GM21526 (cell line): ENCODE measurements around the gene ORC6.

ENCODE experiments used
- ATAC-seq: cut with Tn5 transposase; IDR thresholded peaks from one replicate; pipeline ENCODE4 v1.9.1; 2021; ENCODE audit warnings: moderate library complexity; ENCODE audit not compliant: unreplicated experiment, low FRiP score

Gene ORC6

DNA sequence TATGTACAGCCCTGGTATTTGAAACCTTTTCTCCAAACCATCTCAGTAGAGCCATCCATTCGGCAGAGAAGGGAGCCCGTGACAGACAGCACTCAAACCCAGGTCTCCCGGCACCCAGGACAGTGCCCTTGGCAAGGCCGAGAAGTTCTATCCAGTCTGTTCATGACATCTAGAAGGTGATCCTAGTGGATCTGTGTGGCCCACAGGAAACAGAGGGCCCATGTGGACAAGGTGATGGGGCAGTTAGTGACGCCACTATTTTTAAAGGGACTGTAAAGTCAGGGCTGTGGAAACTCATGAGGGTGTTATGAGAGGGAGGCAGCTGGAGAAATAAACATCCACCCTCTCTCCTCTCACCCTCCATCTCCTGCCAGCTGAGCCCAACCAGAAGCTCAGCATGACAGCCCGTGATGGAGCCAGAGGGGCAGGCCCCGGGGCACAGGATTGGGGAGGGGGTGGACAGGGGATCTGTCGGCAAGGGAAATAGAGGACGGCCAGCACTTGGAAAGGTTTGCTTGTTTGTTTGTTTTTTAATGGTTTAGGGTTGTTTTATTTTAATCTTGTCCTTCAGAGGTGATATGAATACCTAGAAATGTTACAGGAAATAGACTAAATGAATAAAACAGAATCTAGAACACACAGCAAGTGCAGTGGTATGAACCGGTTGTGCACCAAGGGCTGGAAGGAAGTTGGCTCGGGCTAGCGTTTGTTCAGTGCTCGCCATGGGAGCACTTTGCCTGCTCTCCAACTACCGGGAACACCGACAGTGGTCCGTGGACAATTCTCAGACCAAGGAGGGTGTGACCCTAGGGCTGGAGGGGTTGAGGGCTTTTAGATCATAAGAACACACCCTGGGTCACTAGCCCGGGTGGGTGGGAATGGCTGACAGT lies 41.6 kb downstream of the ORC6 start:
- ATAC-seq, result no peak

DNA sequence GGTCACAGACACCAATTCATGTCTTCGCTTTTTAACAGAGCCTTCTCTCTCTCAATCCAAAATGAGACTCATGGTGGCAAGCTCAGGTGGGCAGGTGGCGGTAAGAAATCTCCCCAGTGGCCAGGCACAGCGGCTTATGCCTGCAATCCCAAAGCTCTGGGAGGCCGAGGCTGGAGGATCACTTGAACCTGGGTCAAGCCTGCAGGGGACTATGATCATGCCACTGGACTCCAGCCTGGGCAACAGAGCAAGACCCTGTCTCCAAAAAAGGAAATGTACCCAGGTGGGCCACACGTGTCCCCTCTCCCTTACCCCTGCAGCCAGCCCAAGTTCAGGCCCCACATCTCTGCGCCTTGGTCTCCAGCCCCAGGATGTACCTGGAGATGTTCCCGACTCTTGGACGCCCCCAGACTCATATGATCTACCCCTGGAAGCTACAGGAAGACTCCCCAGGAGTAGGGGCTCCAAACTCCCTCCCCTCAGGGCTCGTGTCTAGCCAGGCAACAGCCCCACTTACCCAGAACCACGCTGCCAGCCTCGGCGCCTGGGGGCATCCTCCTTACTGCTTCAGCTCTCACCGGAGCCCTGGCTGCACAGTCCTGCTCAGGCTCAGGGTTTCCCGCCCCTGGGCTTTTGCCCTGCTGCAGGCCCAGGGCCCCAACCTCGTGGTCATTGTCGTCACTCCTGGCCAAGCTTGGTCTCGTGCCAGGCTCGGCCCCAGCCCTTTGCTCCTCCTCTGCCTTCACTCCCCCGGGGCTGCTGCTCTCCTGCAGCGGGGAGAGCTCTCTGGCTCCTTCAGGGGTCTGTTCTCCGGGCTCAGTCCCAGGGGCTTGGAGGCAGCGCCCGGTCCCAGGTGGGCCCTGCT lies 42.5 kb downstream of the ORC6 start:
- ATAC-seq, result no peak

DNA sequence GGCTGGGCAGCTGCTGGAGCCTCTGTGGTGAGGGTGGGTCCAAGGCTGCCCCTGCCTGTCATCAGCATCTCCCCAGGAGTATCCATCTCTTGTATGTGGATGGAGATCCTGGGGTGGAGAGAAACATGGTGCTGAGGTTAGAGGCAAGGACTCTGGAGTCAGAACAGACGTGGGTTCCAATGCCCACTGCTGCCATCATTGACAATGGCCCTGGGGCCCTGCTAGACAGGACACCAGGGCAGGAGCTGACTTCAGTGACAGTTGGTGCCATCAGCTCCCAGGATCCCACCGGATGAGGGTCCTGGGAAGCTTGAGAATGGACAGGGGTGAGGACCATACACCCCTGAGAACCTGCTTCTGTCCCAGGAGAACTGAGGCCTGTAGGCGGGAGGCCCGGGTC lies 43.1 kb downstream of the ORC6 start:
- no peak for ATAC-seq

DNA sequence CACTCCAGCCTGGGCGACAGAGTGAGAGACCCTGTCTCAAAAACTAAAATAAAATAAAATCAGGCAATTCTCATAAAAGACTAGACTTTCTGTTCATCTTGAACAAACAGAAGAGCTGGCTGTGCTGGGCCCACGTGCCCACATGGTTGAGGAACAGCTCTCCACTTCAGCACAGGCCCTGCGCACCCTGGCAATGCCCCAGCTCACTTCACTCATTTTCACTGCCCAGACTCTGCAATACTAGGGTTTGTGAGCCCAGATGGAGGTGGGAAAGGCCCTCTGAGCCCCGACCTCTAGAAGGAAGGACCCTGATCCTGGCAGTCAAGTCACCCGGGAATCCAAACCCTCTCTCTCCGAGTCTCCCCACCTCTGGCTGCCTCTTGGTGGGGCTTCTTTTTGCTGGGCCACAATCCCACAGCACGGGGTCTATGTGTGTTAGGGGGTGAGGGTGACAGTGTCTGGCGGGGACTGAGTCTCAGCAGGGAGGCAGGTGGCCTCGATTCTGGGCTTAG lies 43.9 kb downstream of the ORC6 start:
- no peak for ATAC-seq

DNA sequence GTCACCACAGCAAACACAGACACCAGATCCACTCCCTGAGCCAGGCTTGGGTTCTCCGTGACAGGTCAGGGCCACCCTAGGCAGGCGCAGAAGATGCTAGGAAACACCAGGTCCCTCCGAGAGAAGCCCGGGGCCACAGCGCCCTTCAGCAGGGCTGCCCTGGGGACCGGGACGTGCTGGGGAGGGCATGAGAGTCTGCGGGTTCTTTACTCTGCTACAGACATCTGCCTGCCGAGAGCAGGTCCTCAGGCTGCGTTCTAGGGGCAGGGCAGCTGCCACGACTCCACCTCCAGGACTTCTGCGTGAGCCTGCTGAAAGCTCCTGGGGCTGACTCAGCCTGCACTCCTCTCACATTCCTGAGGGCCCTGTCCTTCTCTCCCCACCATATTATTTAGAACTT lies 47.2 kb downstream of the ORC6 start:
- no peak for ATAC-seq

DNA sequence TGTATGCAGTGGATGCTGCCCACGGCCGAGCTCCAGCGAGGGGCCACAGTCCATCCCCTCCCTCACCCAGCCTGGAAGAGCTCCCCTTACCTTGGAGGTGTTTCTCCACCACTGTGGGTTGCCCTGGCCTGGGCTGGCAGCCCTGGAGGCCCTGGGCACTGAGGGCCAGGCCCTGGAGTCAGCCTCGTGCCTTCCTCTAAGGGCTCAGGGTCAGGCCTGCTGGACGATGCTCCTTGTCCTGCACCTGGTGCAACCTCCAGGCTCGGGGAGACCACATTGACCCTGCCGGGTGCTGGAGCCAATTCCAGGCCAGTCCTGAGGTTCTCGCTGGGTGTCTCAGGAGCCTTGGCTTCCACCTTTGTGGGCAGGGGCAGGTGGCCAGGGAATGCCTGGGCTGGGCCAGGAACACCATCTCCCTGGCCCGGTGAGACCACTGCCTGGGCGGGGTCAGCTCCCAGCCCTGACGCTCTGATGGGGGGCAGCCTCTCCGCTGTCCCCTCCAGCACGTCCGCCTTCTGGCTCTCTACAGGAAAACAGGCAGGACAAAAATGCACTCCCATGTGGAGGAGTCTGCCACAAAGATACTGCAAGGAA lies 48.3 kb downstream of the ORC6 start:
- ATAC-seq, result no peak

DNA sequence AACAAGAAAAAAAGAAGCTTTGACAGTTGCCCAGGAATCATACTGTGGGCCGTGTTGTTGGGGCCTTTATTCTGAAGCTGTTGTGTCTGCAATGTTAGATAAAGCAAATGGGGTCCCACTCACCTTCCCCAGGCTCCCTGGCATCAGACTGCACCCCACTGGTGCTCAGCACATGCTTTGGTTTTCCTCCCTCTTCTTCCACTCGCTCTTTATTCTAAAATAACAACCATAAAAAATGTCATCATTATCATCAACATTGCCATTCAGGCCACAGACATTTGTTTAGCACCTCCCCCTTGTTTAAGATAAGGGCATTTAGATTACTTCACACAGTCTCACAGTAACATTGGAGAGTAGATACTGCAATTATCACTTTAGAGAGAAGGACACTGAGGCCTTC lies 50.5 kb downstream of the ORC6 start:
- ATAC-seq, result no peak

DNA sequence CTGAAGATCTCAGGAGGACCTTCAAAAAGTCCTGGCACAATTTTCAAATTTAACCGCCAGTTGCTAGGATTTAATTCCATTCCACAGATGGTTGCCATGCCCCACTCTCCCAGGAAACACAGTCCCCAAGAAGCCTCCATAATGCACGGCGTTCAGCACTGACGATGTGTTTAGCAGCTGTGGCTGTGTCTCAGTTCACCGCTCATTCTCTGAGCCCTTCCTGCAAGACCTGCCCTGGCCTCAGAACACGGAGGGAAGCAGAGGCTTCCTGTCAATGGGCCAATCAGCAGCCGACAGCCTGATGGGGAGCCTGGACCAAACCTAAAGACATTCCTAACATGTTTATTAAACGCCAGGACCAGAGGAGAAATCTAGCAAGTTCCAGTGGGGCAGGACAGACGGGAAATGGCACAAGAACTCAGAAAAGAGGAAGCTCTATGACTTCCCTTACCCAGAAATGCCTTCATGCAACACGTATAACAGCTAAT lies 53.8 kb downstream of the ORC6 start:
- peak; percentile 57 for ATAC-seq

DNA sequence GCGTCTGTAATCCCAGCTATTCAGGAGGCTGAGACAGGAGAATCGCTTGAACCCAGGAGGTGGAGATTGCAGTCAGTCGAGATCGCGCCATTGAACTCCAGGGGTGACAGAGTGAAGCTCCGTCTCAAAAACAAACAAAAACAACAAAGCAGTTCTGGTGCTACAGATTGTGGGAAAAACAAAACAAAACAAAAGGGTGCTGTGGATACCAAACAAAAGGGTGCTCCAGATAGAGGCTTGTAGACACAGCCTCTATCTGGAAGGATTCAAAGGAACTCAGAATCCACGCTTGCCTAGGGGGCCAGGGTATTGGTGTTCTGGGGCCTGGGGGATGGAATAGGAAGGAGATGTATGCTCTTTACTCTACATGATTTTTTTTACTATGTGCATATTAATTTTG lies 56.2 kb downstream of the ORC6 start:
- ATAC-seq, result no peak

DNA sequence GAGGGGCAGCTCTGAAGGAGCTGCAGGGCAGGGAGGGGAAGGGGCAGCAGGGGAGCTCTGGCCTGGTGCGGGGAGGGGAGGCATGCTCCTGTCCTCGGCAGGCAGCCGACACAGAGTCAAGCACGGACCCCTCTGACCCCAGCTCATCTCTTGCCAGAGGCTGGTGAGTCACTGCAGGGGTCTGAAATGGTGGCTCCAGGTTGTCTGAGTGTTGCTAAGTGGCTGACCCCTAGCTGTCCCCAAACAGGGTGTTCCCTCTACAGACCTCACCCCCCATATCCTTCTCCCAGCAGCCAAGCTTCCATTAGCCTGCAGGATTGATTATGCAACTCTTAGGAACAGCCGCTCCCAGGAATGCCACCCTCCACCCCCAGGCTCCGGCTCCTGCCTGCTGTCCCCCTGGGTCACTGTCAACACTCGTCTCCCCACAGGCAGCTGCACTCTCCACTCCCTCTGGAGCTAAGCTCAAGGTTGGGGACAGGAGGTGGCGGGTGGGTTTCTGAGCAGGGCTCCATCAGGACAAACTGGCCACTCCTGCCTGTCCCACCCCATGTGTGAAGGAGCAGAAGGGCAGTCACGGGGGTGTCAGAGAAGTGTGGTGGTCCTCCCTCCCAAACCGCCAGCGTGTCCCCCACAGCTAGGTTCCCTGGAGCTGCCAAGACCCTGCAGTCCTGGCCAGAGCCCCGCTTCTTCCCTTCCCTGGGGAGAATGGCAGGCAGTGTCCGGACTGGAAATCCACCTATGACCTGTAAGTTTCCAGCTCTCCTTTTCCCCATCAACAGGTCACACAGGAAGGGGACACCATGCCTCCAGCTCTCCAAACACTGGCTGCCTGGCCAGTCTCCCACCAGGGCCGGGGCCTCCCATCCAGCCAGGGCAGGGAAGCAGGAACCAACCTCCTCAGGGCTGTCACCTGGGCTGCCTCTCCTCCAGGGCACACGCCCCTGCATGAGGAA lies 57.6 kb downstream of the ORC6 start:
- no peak for ATAC-seq
